ENCODE results near the gene DPEP2.
"Not testable (repeated sequence)": the region's sequence is repeated elsewhere in the genome, so short reads cannot be mapped to it uniquely, and the experiment has no call there.

The DPEP2 gene

DNA sequence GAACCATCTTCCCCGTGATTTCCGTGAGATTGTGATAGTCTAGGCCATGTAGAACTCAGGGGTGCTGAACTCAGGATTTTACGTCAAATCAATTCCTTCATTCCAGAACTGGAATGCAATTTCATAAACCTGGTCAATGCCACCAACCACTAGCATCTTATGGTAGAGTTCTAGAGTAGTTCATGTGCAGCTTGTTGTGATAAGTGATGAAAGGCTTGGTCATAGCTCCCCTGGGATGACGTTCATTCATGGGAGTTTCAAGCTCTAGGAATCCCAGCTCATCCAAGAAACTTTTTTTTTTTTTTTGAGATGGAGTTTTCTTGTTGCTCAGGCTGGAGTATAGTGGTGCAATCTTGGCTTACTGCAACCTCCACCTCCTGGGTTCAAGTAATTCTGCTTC lies 3.7 kb upstream of the DPEP2 start:
- Histone ChIP-seq H4K20me1 (ENCODE audit: insufficient read depth, low read length) (no peaks in the 10 kb centered on the region), H3K4me1 (ENCODE audit: low read length) (no peaks in the 10 kb centered on the region), H3K27me3 (replicated peaks; ENCODE audit: insufficient read depth, low read length) (no peaks in the 10 kb centered on the region), H3K9me2 (replicated peaks; ENCODE audit: insufficient read depth, low read length) (no peaks in the 10 kb centered on the region), H3K36me3 (replicated peaks; ENCODE audit: insufficient read depth, low read length) (no peaks in the 10 kb centered on the region), H3K4me3 (ENCODE audit: low read length) (no peak overlapping the region), H3F3A (ENCODE audit: insufficient read depth, low read length) (no peaks in the 10 kb centered on the region), H3K79me2 (ENCODE audit: low read length) (no peaks in the 10 kb centered on the region), H3K4me2 (ENCODE audit: low read depth, low read length) (no peak overlapping the region), H3K27ac (ENCODE audit: low read length) (no peak overlapping the region), H2AFZ (ENCODE audit: low read length) (no peak overlapping the region), H3K9me3 (replicated peaks; ENCODE audit: insufficient read depth, low read length) (no peaks in the 10 kb centered on the region), H3K9ac (ENCODE audit: low read length) (no peak overlapping the region)
- no peak for DNase-seq
- TF ChIP-seq EZH2phosphoT487 (IDR thresholded peaks at IDR 0.05; ENCODE audit: low read length): no peak
- TF ChIP-seq EZH2 (optimal IDR thresholded peaks at IDR 0.05; ENCODE audit: low read depth, low read length): no peak
- TF ChIP-seq, protein P1, sequence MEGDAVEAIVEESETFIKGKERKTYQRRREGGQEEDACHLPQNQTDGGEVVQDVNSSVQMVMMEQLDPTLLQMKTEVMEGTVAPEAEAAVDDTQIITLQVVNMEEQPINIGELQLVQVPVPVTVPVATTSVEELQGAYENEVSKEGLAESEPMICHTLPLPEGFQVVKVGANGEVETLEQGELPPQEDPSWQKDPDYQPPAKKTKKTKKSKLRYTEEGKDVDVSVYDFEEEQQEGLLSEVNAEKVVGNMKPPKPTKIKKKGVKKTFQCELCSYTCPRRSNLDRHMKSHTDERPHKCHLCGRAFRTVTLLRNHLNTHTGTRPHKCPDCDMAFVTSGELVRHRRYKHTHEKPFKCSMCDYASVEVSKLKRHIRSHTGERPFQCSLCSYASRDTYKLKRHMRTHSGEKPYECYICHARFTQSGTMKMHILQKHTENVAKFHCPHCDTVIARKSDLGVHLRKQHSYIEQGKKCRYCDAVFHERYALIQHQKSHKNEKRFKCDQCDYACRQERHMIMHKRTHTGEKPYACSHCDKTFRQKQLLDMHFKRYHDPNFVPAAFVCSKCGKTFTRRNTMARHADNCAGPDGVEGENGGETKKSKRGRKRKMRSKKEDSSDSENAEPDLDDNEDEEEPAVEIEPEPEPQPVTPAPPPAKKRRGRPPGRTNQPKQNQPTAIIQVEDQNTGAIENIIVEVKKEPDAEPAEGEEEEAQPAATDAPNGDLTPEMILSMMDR (IDR thresholded peaks at IDR 0.05; ENCODE audit: low read length): no peak

DNA sequence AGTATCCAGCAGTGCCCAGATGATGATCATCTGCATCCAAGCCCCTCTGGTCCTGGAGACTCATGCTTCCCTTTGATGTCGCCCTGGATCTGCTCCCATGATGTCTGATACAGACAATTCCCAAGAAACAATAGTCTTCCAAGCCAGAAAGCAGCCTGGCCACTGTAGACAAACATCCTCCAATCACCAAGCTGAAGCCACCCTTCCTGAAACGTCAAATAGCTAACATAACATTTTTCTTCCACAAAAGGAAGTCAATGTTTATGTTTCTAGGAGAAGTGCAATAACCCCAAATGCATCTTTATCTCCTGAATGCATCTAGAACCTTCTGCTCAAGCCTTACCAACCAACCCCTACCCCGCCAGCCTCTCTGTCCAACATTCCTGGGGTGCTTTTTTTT lies 1.2 kb upstream of the DPEP2 start:
- no peaks in the 10 kb centered on the region for H4K20me1 ChIP-seq (ENCODE audit: insufficient read depth, low read length)
- no peak overlapping the region for H2AFZ ChIP-seq (ENCODE audit: low read length)
- H3K4me3 ChIP-seq (ENCODE audit: low read length): no peak overlapping the region
- no peak for DNase-seq
- H3K27ac ChIP-seq (ENCODE audit: low read length): no peak overlapping the region
- H3K79me2 ChIP-seq (ENCODE audit: low read length): no peaks in the 10 kb centered on the region
- H3K4me2 ChIP-seq (ENCODE audit: low read depth, low read length): no peak overlapping the region
- H3K9me2 ChIP-seq (replicated peaks; ENCODE audit: insufficient read depth, low read length): no peaks in the 10 kb centered on the region
- H3K9me3 ChIP-seq (replicated peaks; ENCODE audit: insufficient read depth, low read length): no peaks in the 10 kb centered on the region
- no peaks in the 10 kb centered on the region for H3K27me3 ChIP-seq (replicated peaks; ENCODE audit: insufficient read depth, low read length)
- H3K36me3 ChIP-seq (replicated peaks; ENCODE audit: insufficient read depth, low read length): no peaks in the 10 kb centered on the region
- H3K4me1 ChIP-seq (ENCODE audit: low read length): no peaks in the 10 kb centered on the region
- H3K9ac ChIP-seq (ENCODE audit: low read length): no peak overlapping the region
- TF ChIP-seq, protein P1 (IDR thresholded peaks at IDR 0.05; ENCODE audit: low read length): no peak
- no peaks in the 10 kb centered on the region for H3F3A ChIP-seq (ENCODE audit: insufficient read depth, low read length)

DNA sequence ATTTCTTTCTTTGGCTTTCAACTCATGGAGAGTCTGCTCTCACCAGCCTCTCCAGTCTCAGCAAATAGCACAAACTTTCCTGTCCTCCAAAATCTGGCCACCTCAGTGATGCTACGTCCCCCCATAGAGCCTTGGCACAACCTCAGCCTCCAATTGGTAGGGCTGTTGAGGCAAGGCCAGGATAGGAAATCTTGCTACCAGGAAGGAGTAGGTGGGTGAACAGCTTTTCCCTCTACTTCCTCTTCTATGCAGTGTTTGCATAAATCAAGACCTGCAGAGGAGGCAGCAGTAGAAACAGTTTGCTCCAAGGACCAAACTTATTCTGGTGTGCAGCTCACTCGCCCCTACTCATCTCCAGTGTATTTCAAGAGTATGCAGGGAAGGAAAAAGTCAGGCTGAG lies 701 bp upstream of the DPEP2 start:
- no peak for DNase-seq
- H3F3A ChIP-seq (ENCODE audit: insufficient read depth, low read length): no peaks in the 10 kb centered on the region
- no peaks in the 10 kb centered on the region for H4K20me1 ChIP-seq (ENCODE audit: insufficient read depth, low read length)
- H2AFZ ChIP-seq (ENCODE audit: low read length): no peak overlapping the region
- no peak overlapping the region for H3K9ac ChIP-seq (ENCODE audit: low read length)
- no peaks in the 10 kb centered on the region for H3K9me3 ChIP-seq (replicated peaks; ENCODE audit: insufficient read depth, low read length)
- no peak overlapping the region for H3K4me3 ChIP-seq (ENCODE audit: low read length)
- H3K27ac ChIP-seq (ENCODE audit: low read length): no peak overlapping the region
- TF ChIP-seq, protein P1 (IDR thresholded peaks at IDR 0.05; ENCODE audit: low read length): no peak
- no peak for TF ChIP-seq EZH2 (optimal IDR thresholded peaks at IDR 0.05; ENCODE audit: low read depth, low read length)
- no peak for TF ChIP-seq EZH2phosphoT487 (IDR thresholded peaks at IDR 0.05; ENCODE audit: low read length)
- no peaks in the 10 kb centered on the region for H3K4me1 ChIP-seq (ENCODE audit: low read length)
- no peaks in the 10 kb centered on the region for H3K27me3 ChIP-seq (replicated peaks; ENCODE audit: insufficient read depth, low read length)
- no peak overlapping the region for H3K4me2 ChIP-seq (ENCODE audit: low read depth, low read length)
- no peaks in the 10 kb centered on the region for H3K36me3 ChIP-seq (replicated peaks; ENCODE audit: insufficient read depth, low read length)
- H3K79me2 ChIP-seq (ENCODE audit: low read length): no peaks in the 10 kb centered on the region
- no peaks in the 10 kb centered on the region for H3K9me2 ChIP-seq (replicated peaks; ENCODE audit: insufficient read depth, low read length)

DNA sequence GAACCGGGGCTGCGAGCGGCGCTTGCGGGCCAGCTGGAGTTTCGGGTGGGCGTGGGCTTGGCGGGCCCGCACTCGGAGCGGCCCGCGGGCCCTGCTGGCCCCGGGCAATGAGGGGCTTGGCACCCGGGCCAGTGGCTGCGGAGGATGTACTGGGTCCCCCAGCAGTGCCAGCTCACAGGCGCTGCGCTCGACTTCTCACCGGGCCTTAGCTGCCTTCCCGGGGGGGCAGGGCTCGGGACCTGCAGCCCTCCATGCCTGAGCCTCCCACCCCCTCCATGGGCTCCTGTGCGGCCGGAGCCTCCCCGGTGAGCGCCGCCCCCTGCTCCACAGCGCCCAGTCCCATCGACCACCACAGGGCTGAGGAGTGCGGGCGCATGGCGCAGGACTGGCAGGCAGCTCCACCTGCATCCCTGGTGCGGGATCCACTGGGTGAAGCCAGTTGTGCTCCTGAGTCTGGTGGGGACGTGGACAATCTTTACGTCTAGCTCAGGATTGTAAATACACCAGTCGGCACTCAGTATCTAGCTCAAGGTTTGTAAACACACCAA lies 979 bp downstream of the DPEP2 start:
- not testable (repeated sequence) for H3K4me1 ChIP-seq (ENCODE audit: low read length); H3K36me3 ChIP-seq (replicated peaks; ENCODE audit: insufficient read depth, low read length); H2AFZ ChIP-seq (ENCODE audit: low read length); H4K20me1 ChIP-seq (ENCODE audit: insufficient read depth, low read length); H3F3A ChIP-seq (ENCODE audit: insufficient read depth, low read length); H3K27me3 ChIP-seq (replicated peaks; ENCODE audit: insufficient read depth, low read length); H3K9me2 ChIP-seq (replicated peaks; ENCODE audit: insufficient read depth, low read length); H3K27ac ChIP-seq (ENCODE audit: low read length); H3K4me3 ChIP-seq (ENCODE audit: low read length); H3K79me2 ChIP-seq (ENCODE audit: low read length); H3K9ac ChIP-seq (ENCODE audit: low read length); H3K9me3 ChIP-seq (replicated peaks; ENCODE audit: insufficient read depth, low read length); H3K4me2 ChIP-seq (ENCODE audit: low read depth, low read length); DNase-seq
